Astrocyte of the spinal cord (primary cell): ENCODE measurements around the gene TCF12.
A peak's percentile ranks its signal among the peaks of the same experiment; 100 is the strongest.

Experiments used
- DNase-seq: peaks from one replicate; pipeline ENCODE4 v3.0.0; 2011; ENCODE audit warnings: low read depth, low spot score
- H3K4me3 ChIP-seq: 2 replicates; pipeline ENCODE4 v1.5.1; 2011; ENCODE audit warnings: low read depth, mild to moderate bottlenecking, low read length, moderate library complexity
- CTCF ChIP-seq: IDR thresholded peaks from 2 replicates; pipeline ENCODE4 v1.5.1; 2012; ENCODE audit warnings: low read depth, mild to moderate bottlenecking, low read length, inconsistent platforms
- in situ Hi-C: cut with HindIII; loops from 2 replicates; pipeline ENCODE4 v1.10.0; 2017; ENCODE audit warnings: low sequenced_read_pairs

The TCF12 gene

GRCh38 chr15:57133127-57133968 lies 214.9 kb downstream of the TCF12 start:
- TF ChIP-seq CTCF, result no peak
- in situ Hi-C loops, result no loop called here
- H3K4me3 ChIP-seq, result no peak overlapping the region
- peak; percentile 35 for DNase-seq

GRCh38 chr15:57134071-57134605 lies 215.7 kb downstream of the TCF12 start:
- DNase-seq, result no peak
- TF ChIP-seq CTCF, result no peak
- H3K4me3 ChIP-seq, result no peak overlapping the region
- in situ Hi-C loops, result no loop called here

GRCh38 chr15:57134851-57135250 lies 216.4 kb downstream of the TCF12 start:
- H3K4me3 ChIP-seq, result no peak overlapping the region
- TF ChIP-seq CTCF, result no peak
- DNase-seq, result no peak
- in situ Hi-C loops, result no loop called here

- no peak for TF ChIP-seq CTCF
- no peak overlapping the region for H3K4me3 ChIP-seq
- no peak for DNase-seq
- in situ Hi-C loops, result no loop called here
These were observed 217.4 kb downstream of the TCF12 start for GRCh38 chr15:57135800-57136199.

GRCh38 chr15:57138349-57138788 lies 219.9 kb downstream of the TCF12 start:
- peak; percentile 80 for DNase-seq
- in situ Hi-C loops, result no loop called here
- H3K4me3 ChIP-seq, result no peak overlapping the region
- peak; percentile 88 for TF ChIP-seq CTCF

GRCh38 chr15:57143511-57144078 lies 225.2 kb downstream of the TCF12 start:
- in situ Hi-C loops, result no loop called here
- no peak for TF ChIP-seq CTCF
- no peak overlapping the region for H3K4me3 ChIP-seq
- DNase-seq, result no peak
